ENCODE results near the gene RAB37. TPM values are rescaled to one million over a fixed set of nuclear protein-coding genes. Genes with fewer than 3 reads are reported as not detected.

RAB37 gene
- total and polyA plus RNA-seq, 2 of the 8 experiments (the other 6 are each of a cell fraction or from before 2014, with no cell fraction given), result 5.5 to 6.1 TPM

DNA sequence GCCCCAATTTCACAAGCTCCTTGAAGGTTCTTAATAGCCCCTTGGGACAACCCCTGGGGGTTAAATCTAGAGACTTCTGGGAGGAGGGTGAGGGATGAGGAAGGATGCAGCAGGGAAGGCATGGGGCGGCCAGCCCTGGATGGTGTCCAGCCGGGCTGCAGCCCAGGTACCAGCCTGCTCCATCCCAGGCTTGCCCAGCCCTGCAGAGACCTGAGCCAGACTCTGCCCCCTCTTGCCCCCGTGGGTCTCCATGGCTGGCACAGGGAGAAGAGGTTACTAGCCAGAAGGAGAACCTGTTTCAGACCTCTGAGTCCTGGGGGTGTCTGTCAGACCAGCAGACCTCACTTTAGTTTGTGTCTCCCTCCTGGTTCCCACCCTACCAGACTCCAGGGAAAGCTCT is 19.8 kb downstream of the RAB37 start:
- DNase-seq (ENCODE audit: low read depth in 1 of 2, low spot score in 2 of 2), result no peak
- no peak overlapping the region for H3K4ac ChIP-seq (replicated peaks; ENCODE audit: insufficient read length, low read depth, low read length)
- POLR2A ChIA-PET (ENCODE audit: partially characterized antibody), result interaction anchor here (2.8 to 5.4 kb wide), 2 partner anchors 10 to 13 kb away, joined by 9 to 32 read pairs; partner anchors contain the start of gene NHERF1
- no peak overlapping the region for H2BK120ac ChIP-seq (replicated peaks; ENCODE audit: low read depth, low read length)
- no peak overlapping the region for H2BK15ac ChIP-seq (ENCODE audit: low read length)
- H3K23ac ChIP-seq (ENCODE audit: insufficient read length), result no peak overlapping the region
- H3K4me1 ChIP-seq (replicated peaks in 1 of 4; ENCODE audit: control insufficient read depth in 3 of 4, insufficient read depth in 4 of 4, low read length in 3 of 4), result peaks cover 10 to 50% (median 40%) of the 10 kb centered on the region in 4 experiments
- peaks cover 5 to 19% of the 10 kb centered on the region in 2 experiments for H4K20me1 ChIP-seq (replicated peaks in 1 of 2; ENCODE audit: control insufficient read depth in 1 of 2, insufficient read depth in 2 of 2, low read length in 2 of 2)
- CTCF ChIA-PET (ENCODE audit: partially characterized antibody), result interaction anchor here (0.8 to 15.7 kb wide), 10 partner anchors 11 to 190 kb away, joined by 3 to 231 read pairs (median 4); partner anchors contain the start of genes NAT9 and RAB37
- H3K4me2 ChIP-seq (ENCODE audit: insufficient read depth in 1 of 2, low read depth in 2 of 2, low read length in 2 of 2), result no peak overlapping the region
- peaks cover 0 to 5% (median 0%) of the 10 kb centered on the region in 4 experiments; a peak in 1 of 8 replicates for H3K36me3 ChIP-seq (ENCODE audit: control insufficient read depth in 2 of 4, insufficient read depth in 4 of 4, low read length in 3 of 4)
- H2AFZ ChIP-seq (ENCODE audit: low read length), result no peak overlapping the region
- peaks cover 31% of the 10 kb centered on the region for H3K79me1 ChIP-seq (ENCODE audit: low read depth, low read length)
- 74% methylated on average over 3 of the region's 3 CpGs; no CpG with 5 or more reads in 1 of the 2 experiments for WGBS, 2 experiments (ENCODE audit: extremely low coverage in 1 of 2, insufficient coverage in 1 of 2, insufficient read length in 1 of 2, insufficient replicate concordance in 2 of 2, low coverage in 1 of 2, low lambda C conversion rate in 2 of 2, missing lambda C conversion rate in 1 of 2)
- no peak overlapping the region for H4K5ac ChIP-seq (ENCODE audit: insufficient read length, low read depth, low read length)
- no peak for FAIRE-seq
- H3K23me2 ChIP-seq (ENCODE audit: low read depth, low read length), result no peaks in the 10 kb centered on the region
- H3K9ac ChIP-seq (replicated peaks in 1 of 4; ENCODE audit: extremely low read depth in 1 of 4, low read depth in 3 of 4, low read length in 3 of 4), result no peak overlapping the region
- H4K8ac ChIP-seq (ENCODE audit: extremely low read depth, insufficient read depth, low read length), result no peak overlapping the region
- H3K18ac ChIP-seq (ENCODE audit: extremely low read depth, low read length), result no peak overlapping the region
- no peak overlapping the region for H3K56ac ChIP-seq (replicated peaks; ENCODE audit: insufficient read length, low read depth, low read length)
- H2AK5ac ChIP-seq (ENCODE audit: low read depth, low read length), result no peak overlapping the region
- H3K27ac ChIP-seq (ENCODE audit: low read depth, low read length), result no peak overlapping the region
- no peak overlapping the region for H3K14ac ChIP-seq (ENCODE audit: insufficient read length)
- H3K79me2 ChIP-seq (ENCODE audit: control insufficient read depth in 1 of 2, insufficient read depth in 2 of 2, low read length in 2 of 2), result peaks cover 0 to 82% of the 10 kb centered on the region in 2 experiments; a peak in 2 of 4 replicates
- no peak overlapping the region for H3K4me3 ChIP-seq (ENCODE audit: extremely low read depth in 1 of 4, insufficient read depth in 2 of 4, low read depth in 3 of 4, low read length in 4 of 4)
- no peaks in the 10 kb centered on the region for H3K27me3 ChIP-seq (replicated peaks in 1 of 4; ENCODE audit: control insufficient read depth in 3 of 4, extremely low read depth in 1 of 4, insufficient read depth in 3 of 4, low read length in 3 of 4)
- H2BK20ac ChIP-seq (ENCODE audit: low read length), result no peak overlapping the region
- no peak overlapping the region for H4K91ac ChIP-seq (replicated peaks; ENCODE audit: insufficient read length, low read length)
- H2BK5ac ChIP-seq (ENCODE audit: low read depth, low read length), result no peak overlapping the region; the same call in 1 of the 2 replicates
- no peak overlapping the region for H2BK12ac ChIP-seq (ENCODE audit: low read depth, low read length)
- H3K9me3 ChIP-seq (ENCODE audit: insufficient read depth in 2 of 2, low read depth in 1 of 2, low read length in 1 of 2), result no peaks in the 10 kb centered on the region
- no peak for TF ChIP-seq MAFK (IDR thresholded peaks at IDR 0.05; ENCODE audit: low read depth, low read length)
- TF ChIP-seq HDAC2 (IDR thresholded peaks at IDR 0.05; ENCODE audit: borderline replicate concordance in 1 of 2, low read depth in 2 of 2, low read length in 2 of 2), result no peak
- no peak for TF ChIP-seq ASH2L (IDR thresholded peaks at IDR 0.05; ENCODE audit: low read length)
- no peak for TF ChIP-seq ZNF274 (IDR thresholded peaks at IDR 0.05; ENCODE audit: borderline replicate concordance, extremely low read depth, low read length)
- TF ChIP-seq, protein P1, sequence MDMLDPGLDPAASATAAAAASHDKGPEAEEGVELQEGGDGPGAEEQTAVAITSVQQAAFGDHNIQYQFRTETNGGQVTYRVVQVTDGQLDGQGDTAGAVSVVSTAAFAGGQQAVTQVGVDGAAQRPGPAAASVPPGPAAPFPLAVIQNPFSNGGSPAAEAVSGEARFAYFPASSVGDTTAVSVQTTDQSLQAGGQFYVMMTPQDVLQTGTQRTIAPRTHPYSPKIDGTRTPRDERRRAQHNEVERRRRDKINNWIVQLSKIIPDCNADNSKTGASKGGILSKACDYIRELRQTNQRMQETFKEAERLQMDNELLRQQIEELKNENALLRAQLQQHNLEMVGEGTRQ (IDR thresholded peaks at IDR 0.05; ENCODE audit: low read length), result no peak
- no peak for TF ChIP-seq NANOG (IDR thresholded peaks at IDR 0.05; ENCODE audit: insufficient read depth, low read depth, low read length, poor library complexity, severe bottlenecking)
- TF ChIP-seq HDAC6 (IDR thresholded peaks at IDR 0.05; ENCODE audit: low read depth, low read length), result no peak
- no peak for TF ChIP-seq SP4 (IDR thresholded peaks at IDR 0.05; ENCODE audit: low read length)
- no peak for TF ChIP-seq ATF2 (IDR thresholded peaks at IDR 0.05; ENCODE audit: low read length)
- no peak for TF ChIP-seq RXRA (IDR thresholded peaks at IDR 0.05; ENCODE audit: insufficient read depth, low read depth, low read length)
- no peak for TF ChIP-seq KDM5A (IDR thresholded peaks at IDR 0.05; ENCODE audit: low read length)

Data from H1 (cell line).